HG02642 (cell line): ENCODE measurements around the gene UBQLN4.

Source experiments
- ATAC-seq: cut with Tn5 transposase; IDR thresholded peaks from one replicate; pipeline ENCODE4 v1.9.1; 2021; ENCODE audit warnings: mild to moderate bottlenecking; ENCODE audit not compliant: unreplicated experiment, poor library complexity

UBQLN4 gene

DNA sequence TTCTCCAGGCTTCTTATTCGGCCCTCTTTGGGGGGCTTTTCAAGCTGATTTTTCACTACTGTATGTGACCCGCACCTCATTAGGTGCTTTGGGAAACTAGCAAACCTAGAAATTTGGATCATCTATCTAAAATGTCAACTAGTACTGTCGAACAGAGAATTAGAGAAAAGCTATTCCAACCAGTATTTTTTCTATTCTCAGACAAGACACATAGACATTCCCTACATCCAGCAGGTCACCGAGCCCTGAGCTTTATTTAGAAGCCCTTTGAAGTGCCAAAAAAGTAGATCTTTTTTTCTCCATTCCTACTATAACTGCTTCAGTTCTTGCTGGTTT lies 32.5 kb downstream of the UBQLN4 start:
- no peak for ATAC-seq

DNA sequence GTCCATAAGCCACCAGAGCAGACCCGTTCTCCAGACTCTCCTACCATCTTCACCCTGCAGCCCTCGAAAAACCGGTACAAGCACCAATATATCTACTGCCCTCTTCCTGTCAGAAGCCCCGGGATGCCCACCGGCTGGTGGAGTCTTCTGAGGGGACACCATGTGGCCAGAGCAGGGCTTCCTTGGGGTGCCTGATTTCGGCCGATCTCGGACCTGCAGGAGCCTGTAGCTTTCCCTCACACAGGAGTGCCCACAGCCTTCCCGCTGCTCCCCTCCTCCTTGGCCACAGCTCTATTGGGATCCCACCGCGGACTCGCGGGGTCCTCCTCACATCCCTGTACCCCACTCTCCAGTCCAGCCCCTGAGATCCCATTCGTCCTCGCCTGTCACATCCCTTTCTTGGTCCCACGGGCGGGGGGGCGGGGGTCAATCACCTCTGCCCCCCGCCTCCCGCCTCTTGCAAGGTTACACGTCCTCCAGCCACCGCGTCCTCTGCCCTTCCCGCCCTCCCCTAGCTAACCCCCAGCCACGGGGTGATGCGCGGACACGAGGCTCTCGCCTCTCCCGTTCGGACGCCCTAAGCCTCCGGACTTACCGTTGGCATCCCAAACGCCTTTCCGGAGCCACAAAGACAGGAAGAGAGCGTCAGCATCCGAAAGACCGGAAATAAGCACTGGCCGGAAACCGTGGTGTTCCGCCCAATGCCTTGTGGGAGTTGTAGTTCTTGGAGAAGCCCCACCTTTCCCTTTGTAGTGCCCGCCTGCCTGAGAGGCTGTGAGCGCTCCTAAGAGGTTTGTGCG lies 33.1 kb downstream of the UBQLN4 start, which contains the start of gene SSR2:
Gene SSR2, minus strand, starts transcription at position 659 of the 800 bp plus-strand sequence. CDS start 784 bp downstream, outside the sequence.
- peak; percentile 96 for ATAC-seq

GRCh38 chr1:156019946-156020292 lies 33.7 kb downstream of the UBQLN4 start:
- ATAC-seq, result no peak

DNA sequence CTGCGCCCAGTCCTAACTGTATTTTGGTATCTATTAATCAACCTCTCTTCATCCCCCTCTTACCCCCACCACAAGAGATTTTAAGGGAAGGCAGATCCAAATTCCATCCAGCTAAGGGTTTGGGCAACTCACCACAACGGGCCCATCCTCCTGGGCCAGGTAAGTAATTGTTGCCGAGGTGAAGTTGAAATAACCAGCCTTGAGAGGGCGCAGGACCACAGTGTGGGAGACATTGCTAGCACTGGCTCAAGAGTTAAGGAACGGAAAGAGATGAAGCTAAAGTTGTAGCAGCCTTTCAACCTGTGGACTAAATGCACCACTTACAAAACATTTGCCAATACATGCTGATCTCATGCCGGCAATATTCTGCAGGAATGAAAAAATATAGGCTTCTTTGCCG lies 38.8 kb downstream of the UBQLN4 start:
- ATAC-seq, result no peak

DNA sequence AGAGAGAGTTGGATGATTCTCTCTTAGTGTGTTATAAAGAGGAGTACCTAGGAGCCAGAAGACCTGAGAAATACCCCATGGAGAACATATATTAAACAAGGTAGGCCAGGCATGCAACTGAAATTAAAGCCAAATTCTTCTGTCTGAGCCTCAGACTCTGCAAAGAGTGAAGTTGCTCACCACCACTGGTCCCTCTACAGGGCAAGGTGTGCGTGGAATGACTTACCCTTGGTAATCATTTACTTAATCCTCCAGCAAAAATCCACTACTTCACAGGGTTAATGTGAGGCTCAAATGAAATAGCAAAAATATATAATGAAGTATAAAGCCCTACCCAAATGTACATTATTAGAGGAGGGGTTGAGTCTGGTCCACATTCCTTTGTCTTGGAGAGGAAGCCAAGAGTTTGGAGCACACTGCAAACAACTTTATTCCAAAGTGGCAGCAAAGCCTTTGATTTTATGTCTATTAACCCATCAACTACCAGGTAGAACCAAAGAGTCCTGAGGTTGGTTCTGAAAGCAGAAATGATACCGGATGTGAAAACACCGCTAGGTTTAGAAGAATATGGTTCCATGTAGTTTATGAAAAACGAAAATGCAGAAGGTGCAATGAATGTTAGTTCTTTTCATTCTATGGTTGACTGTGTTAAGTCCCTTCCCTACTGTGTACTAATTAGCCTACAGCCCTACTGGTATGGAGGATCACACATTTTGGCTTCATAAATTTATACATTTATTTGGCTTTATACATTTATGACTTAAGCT lies 41.4 kb downstream of the UBQLN4 start:
- ATAC-seq, result peak; percentile 72

DNA sequence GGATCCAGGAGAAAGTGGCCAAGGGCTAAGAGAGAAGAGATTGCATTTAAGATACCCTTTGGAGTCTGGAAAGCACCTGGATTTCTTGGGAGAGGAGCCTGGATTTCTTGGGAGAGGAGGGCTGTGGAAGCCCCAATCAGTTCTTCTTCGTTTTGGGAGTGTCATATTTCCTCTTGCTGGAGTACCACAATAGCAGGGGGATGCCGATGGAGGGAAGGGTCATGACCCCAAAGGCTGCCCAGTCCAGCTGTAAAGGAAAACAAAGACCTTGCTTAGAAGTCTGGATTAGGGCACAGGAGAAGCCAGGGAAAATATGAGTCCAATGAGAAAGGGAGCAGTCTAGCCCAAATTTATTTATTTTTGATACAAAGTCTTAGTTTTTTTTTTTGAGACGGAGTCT lies 44.2 kb downstream of the UBQLN4 start:
- ATAC-seq, result no peak

DNA sequence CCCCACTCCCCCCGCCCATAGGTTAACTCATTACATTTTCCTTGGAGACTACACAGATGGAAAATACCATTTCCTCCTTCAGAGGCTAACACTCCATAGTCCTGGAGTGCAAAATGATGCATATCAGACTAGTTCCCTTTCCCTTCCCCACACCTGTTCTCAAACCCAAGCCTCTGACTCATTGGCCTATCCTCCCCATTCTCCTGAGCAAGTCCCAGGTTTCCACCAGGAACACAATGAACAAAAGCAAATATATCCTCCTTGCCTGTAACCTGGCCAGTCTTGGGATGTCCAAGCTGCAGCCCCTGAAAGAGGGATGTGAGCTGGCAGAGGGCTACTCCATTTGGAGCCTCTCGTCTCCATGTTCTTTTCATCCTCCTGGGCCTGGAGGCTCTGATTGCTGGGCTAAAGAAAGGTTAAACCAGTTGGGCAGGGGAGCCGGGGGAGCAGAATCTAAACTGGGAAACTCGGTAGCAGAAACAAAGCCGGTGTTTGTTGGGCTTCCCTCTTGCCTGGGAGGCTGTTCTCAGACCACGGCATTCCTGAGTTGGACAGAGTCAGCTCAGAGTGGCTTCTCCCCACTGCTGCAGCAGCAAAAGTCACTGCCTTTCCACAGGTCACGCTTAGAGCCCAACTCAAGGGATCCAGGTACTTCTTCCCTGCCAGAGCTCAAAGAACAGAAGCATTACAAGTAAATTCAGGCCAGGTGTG lies 46.8 kb downstream of the UBQLN4 start:
- no peak for ATAC-seq

GRCh38 chr1:156004843-156005584 lies 48.6 kb downstream of the UBQLN4 start:
- no peak for ATAC-seq

DNA sequence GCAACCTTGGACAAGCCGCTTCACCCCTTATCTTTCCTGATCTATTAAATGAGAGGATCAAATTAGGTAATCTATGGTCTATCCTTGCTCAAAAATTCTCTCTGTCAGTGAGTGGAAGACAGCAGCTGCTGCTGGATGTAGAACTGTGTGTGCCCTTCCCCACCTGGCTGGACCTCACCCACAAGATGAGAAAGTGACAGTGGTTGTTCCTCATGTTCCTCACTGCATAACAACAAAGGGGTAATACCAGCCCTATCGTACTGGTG lies 49.7 kb downstream of the UBQLN4 start:
- ATAC-seq, result no peak

DNA sequence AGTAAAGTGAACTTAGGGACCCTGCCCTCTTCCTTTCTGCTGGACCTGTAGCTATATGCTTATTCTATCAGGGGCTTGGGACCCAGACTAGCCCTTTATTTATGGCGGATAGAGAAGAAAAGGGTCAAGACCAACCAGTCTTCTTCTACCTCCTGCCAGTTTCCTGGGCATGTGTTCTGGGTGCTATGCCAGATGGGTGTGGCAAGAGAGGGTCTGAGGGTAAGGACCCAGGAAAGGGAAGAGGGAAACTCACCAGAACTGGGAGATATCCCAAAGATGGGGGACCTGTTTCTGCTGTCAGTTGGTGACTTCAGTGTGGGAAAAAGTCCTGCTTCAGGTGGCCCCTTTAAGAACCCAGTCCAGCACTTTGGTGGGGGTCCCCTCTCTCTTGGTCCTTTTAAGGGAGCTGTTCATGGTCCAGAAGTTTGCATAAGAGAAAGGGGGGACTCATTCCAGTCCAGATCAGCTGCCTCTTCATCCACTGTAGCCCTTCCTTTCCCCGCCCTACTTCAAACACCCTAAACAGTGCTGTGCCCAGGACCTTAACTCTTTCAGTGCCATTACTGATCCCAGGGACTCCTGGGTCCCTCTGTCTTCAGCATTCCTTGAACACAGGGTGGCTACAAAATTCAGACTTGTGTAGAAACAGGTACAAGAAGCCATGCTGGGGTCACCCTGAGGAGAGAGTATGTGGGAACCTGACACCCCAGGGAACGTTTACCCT lies 51.2 kb downstream of the UBQLN4 start:
- no peak for ATAC-seq

DNA sequence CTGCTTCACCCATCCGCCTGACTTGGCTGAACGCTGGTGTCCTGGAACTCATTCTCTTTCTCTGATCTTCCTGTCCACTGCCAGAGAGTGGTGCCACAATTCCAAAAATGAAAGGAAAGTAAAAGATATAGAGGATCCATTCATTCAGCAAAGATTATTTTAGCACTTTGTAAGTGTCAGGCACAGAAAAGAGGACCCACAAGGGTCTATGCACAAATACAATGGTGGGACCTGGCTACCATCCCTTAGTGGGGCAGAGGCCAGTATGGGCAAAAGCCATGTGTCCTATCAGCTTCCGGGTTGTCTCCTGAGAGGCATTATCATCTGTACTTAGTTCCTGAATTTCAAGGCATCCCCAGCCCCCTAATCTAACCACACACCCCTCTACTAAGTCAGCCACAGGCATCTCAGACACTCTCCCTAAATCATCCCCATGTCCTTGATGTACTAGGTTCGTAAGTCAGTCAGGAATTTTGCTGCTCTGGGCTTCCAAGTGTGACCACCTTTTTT lies 51.9 kb downstream of the UBQLN4 start:
- no peak for ATAC-seq

GRCh38 chr1:156001021-156001661 lies 52.5 kb downstream of the UBQLN4 start:
- no peak for ATAC-seq

- no peak for ATAC-seq
These were observed 53.6 kb downstream of the UBQLN4 start for GRCh38 chr1:155999964-156000363.

DNA sequence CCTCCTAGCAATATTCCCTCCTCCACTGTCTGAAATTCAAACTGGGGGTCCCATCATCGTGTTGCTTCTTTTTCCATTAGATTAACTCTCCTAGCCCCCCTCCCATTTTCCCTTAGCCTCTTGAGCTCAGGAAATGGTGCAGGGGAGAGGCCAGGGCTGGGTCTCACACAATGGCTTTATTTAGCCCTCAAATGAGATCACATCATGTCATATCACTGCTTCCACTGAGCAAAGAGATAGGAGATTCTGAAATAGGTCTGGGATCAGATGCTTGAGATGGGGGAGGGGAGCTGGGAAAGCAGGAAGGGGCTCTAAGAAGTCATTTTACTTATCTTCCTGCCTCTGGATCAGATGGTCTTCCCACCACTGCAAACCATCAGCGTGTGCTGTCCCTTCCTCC lies 57.4 kb downstream of the UBQLN4 start:
- no peak for ATAC-seq

- no peak for ATAC-seq
These were observed 60.0 kb downstream of the UBQLN4 start for GRCh38 chr1:155993595-155993994.

- no peak for ATAC-seq
These were observed 63.4 kb downstream of the UBQLN4 start for GRCh38 chr1:155990005-155990739.

- no peak for ATAC-seq
These were observed 64.2 kb downstream of the UBQLN4 start for GRCh38 chr1:155989242-155990004.
